Keratinocyte (primary cell): ENCODE measurements around the gene SLCO4C1. TPM values are rescaled to one million over a fixed set of nuclear protein-coding genes. Genes with fewer than 3 reads are reported as not detected.
A peak's percentile ranks its signal among the peaks of the same experiment; 100 is the strongest.

Experiments
- DNase-seq: peaks from one replicate; pipeline ENCODE4 v3.0.0-alpha.2; 2011; ENCODE audit warnings: low read depth, missing footprints, low spot score
- FAIRE-seq: peaks from 2 replicates; lab custom pipeline; 2011; peaks lifted over from hg19 to GRCh38; lab: Jason Lieb, UNC
- H2AFZ ChIP-seq: 2 replicates; pipeline ENCODE4 v1.6.0; 2012; ENCODE audit warnings: low read length, control low read depth, inconsistent platforms; ENCODE audit not compliant: control insufficient read depth
- H3K27ac ChIP-seq: 2 replicates; pipeline ENCODE4 v1.5.1; 2011; ENCODE audit warnings: low read length; ENCODE audit not compliant: control insufficient read depth, insufficient read depth
- H3K27me3 ChIP-seq: 3 replicates; pipeline ENCODE4 v1.6.0; 2011; ENCODE audit warnings: low read length; ENCODE audit not compliant: control insufficient read depth, insufficient read depth; ENCODE audit errors: extremely low read depth
- H3K36me3 ChIP-seq, 2 experiments: 2 replicates in 1 of 2; 3 replicates in 1 of 2; pipeline ENCODE4 v1.5.1; 2011; ENCODE audit warnings: low read length in 2 of 2, mild to moderate bottlenecking in 1 of 2; ENCODE audit not compliant: control insufficient read depth in 2 of 2, insufficient read depth in 2 of 2; ENCODE audit errors: extremely low read depth in 1 of 2
- H3K4me1 ChIP-seq: 3 replicates; pipeline ENCODE4 v1.5.1; 2011; ENCODE audit warnings: low read length; ENCODE audit not compliant: control insufficient read depth, insufficient read depth; ENCODE audit errors: extremely low read depth
- H3K4me2 ChIP-seq: 3 replicates; pipeline ENCODE4 v1.6.0; 2011; ENCODE audit warnings: low read depth, low read length; ENCODE audit not compliant: control insufficient read depth, insufficient read depth; ENCODE audit errors: extremely low read depth
- H3K4me3 ChIP-seq, 3 experiments: fragments of 200-600 bp in 1 of 3; sonication (generic) in 1 of 3; 2 replicates in 2 of 3; 3 replicates in 1 of 3; pipeline ENCODE4 v1.5.1; 2011 to 2016; ENCODE audit warnings: low read length in 3 of 3, mild to moderate bottlenecking in 3 of 3, control low read depth in 2 of 3, inconsistent platforms in 1 of 3, low read depth in 1 of 3, mixed read lengths in 1 of 3, mixed run types in 1 of 3, moderate library complexity in 1 of 3; ENCODE audit not compliant: control insufficient read depth in 2 of 3, insufficient read depth in 2 of 3; ENCODE audit errors: extremely low read depth in 1 of 3
- H3K79me2 ChIP-seq: 2 replicates; pipeline ENCODE4 v1.6.0; 2012; ENCODE audit warnings: low read length; ENCODE audit not compliant: control insufficient read depth, insufficient read depth
- H3K9ac ChIP-seq: 3 replicates; pipeline ENCODE4 v1.6.0; 2011; ENCODE audit warnings: low read length; ENCODE audit not compliant: control insufficient read depth, insufficient read depth; ENCODE audit errors: extremely low read depth
- H3K9me1 ChIP-seq: 3 replicates; pipeline ENCODE4 v1.6.0; 2011; ENCODE audit warnings: low read length; ENCODE audit not compliant: control insufficient read depth, insufficient read depth; ENCODE audit errors: extremely low read depth
- H3K9me3 ChIP-seq: 2 replicates; pipeline ENCODE4 v1.5.1; 2012; ENCODE audit warnings: low read depth, low read length; ENCODE audit not compliant: control insufficient read depth
- H4K20me1 ChIP-seq: 3 replicates; pipeline ENCODE4 v1.6.0; 2011; ENCODE audit warnings: low read length; ENCODE audit not compliant: control insufficient read depth, insufficient read depth; ENCODE audit errors: extremely low read depth
- EZH2 ChIP-seq: IDR thresholded peaks from one replicate; pipeline ENCODE4 v1.6.1; 2012; ENCODE audit warnings: inconsistent platforms, mild to moderate bottlenecking, low read length, moderate library complexity
- dilution Hi-C: fragments of 300-500 bp; cut with MboI; formaldehyde crosslinking; loops from one replicate; pipeline ENCODE4 v1.7.0; 2020; ENCODE audit warnings: low sequenced_read_pairs; ENCODE audit not compliant: extremely low pct_ligation_motif_present
- polyA plus RNA-seq, 5 experiments: library from polyadenylated mRNA; depleted of rRNA in 3 of 5; stranded (reverse) in 3 of 5; stranded (forward) in 1 of 5; unstranded in 1 of 5; fragments of >200 nt; gene quantifications; 1 replicate in 1 of 5; 2 replicates in 3 of 5; 3 replicates in 1 of 5; pipeline versions ENCODE4 v1.2.1 to v1.2.3, GENCODE V29; 2011 to 2012; ENCODE audit warnings: missing spikeins in 2 of 5, low read depth in 1 of 5, low replicate concordance in 1 of 5
- TF ChIP-seq, protein P1 (sequence below), 3 experiments: IDR thresholded peaks in 1 of 3; conservative IDR thresholded peaks in 1 of 3; optimal IDR thresholded peaks in 1 of 3; 2 replicates in 2 of 3; 3 replicates in 1 of 3; pipeline versions ENCODE3 to v1.5.1; 2011; ENCODE audit warnings: low read length in 3 of 3, mild to moderate bottlenecking in 3 of 3, moderate library complexity in 2 of 3, control low read depth in 1 of 3, inconsistent platforms in 1 of 3; ENCODE audit not compliant: insufficient read depth in 2 of 3; ENCODE audit errors: extremely low read depth in 1 of 3

Gene SLCO4C1
- polyA plus RNA-seq, 1 donor (not counting 4 experiments of a cell fraction or from before 2014, with no cell fraction given) = 0.01 TPM

DNA sequence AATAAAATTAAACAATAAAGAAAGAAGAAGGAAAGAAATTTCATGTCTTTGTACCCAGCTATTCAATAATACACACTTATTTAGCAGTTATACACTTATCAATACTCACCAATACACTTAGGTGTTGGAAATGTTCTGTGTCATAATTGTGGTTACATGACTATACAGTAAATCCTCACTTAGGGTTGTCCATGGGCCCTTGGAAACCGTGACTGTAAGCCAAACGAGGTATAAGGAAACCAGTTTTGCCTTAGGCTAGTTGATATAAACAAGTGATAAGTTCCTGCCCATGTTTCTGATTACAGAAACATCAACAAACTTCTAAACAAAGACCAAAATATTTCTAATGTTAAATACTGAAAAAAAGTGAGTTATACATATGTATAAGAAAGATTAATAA lies 10.0 kb upstream of the SLCO4C1 start:
- dilution Hi-C loops = no loop called here
- Histone ChIP-seq H3K27me3 (no peaks in the 10 kb centered on the region), H3K4me2 (no peak overlapping the region), H4K20me1 (no peaks in the 10 kb centered on the region), H3K9me3 (no peaks in the 10 kb centered on the region), H3K4me3 (no peak overlapping the region), H3K27ac (no peak overlapping the region), H3K4me1 (no peaks in the 10 kb centered on the region), H3K9me1 (no peaks in the 10 kb centered on the region), H3K36me3 (no peaks in the 10 kb centered on the region), H3K9ac (no peak overlapping the region), H2AFZ (no peak overlapping the region), H3K79me2 (no peaks in the 10 kb centered on the region)
- DNase-seq (no peak), FAIRE-seq (no peak)
- TF ChIP-seq EZH2 = no peak
- TF ChIP-seq, protein P1, sequence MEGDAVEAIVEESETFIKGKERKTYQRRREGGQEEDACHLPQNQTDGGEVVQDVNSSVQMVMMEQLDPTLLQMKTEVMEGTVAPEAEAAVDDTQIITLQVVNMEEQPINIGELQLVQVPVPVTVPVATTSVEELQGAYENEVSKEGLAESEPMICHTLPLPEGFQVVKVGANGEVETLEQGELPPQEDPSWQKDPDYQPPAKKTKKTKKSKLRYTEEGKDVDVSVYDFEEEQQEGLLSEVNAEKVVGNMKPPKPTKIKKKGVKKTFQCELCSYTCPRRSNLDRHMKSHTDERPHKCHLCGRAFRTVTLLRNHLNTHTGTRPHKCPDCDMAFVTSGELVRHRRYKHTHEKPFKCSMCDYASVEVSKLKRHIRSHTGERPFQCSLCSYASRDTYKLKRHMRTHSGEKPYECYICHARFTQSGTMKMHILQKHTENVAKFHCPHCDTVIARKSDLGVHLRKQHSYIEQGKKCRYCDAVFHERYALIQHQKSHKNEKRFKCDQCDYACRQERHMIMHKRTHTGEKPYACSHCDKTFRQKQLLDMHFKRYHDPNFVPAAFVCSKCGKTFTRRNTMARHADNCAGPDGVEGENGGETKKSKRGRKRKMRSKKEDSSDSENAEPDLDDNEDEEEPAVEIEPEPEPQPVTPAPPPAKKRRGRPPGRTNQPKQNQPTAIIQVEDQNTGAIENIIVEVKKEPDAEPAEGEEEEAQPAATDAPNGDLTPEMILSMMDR (optimal IDR thresholded peaks at IDR 0.05 in 1 of 3, IDR thresholded peaks at IDR 0.05 in 1 of 3, conservative IDR thresholded peaks at IDR 0.05 in 1 of 3; ENCODE audit: extremely low read depth in 1 of 3, insufficient read depth in 2 of 3, low read length in 3 of 3) = no peak

DNA sequence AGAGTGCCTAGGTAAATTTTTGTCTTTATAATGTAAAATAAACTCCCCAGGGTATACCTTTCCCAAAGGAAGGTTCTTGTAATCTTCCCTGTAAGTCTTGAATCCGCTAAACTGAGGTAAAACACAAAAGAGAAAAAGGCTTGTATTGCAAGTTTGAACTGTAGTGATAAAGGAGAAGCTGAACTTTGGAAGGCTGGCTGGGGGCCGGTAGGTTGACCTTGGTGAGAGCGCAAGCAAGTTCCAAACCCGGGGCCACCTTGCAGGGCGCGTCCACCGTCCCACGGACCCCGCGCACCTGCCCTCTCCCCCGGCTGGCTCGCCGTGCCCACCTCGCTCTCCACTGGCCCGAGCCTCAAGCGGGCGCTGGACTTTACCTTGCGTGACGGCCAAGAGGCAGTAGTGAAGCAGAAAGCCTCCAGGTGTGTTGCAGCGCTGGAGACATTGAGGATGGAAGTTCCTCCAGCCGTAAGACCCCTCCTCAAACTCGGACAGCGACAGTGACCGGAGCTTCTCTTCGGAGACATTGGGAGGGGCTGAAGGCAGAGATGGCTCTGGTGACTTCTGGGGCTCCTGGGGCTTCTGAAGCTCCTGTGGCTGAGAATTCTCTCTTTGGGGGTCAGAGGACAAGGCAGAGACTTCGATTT lies 428 bp downstream of the SLCO4C1 start:
- DNase-seq = no peak
- Histone ChIP-seq H3K4me2 (peak overlapping the region; percentile 71), H2AFZ (peak overlapping the region; percentile 36), H3K36me3 (no peaks in the 10 kb centered on the region), H4K20me1 (no peaks in the 10 kb centered on the region), H3K79me2 (no peaks in the 10 kb centered on the region), H3K27me3 (no peaks in the 10 kb centered on the region), H3K9ac (no peak overlapping the region), H3K4me3 (peak overlapping the region in 2 of 3 experiments; percentile 38 to 55), H3K9me1 (no peaks in the 10 kb centered on the region), H3K4me1 (no peaks in the 10 kb centered on the region), H3K9me3 (no peaks in the 10 kb centered on the region), H3K27ac (no peak overlapping the region)
- FAIRE-seq = no peak
- dilution Hi-C loops = no loop called here
- TF ChIP-seq EZH2 = no peak
- TF ChIP-seq, protein P1 (optimal IDR thresholded peaks at IDR 0.05 in 1 of 3, IDR thresholded peaks at IDR 0.05 in 1 of 3, conservative IDR thresholded peaks at IDR 0.05 in 1 of 3; ENCODE audit: extremely low read depth in 1 of 3, insufficient read depth in 2 of 3, low read length in 3 of 3) = no peak
